ENCODE measurements around the gene ARFRP1.
A peak's percentile ranks its signal among the peaks of the same experiment; 100 is the strongest.
"Not testable (repeated sequence)": the region's sequence is repeated elsewhere in the genome, so short reads cannot be mapped to it uniquely, and the experiment has no call there.

Gene ARFRP1

GRCh38 chr20:63657260-63657936 is 50.4 kb downstream of the ARFRP1 start:
- Histone ChIP-seq H3K9ac (ENCODE audit: low read length in 5 of 5) (peak overlapping the region in 4 of 5 donors; percentile 85 to 91 (median 90)), H3K4me3 (ENCODE audit: low read depth in 1 of 5, low read length in 5 of 5) (peak overlapping the region in 4 of 5 donors; percentile 78 to 86 (median 82)), H3K9me3 (ENCODE audit: control insufficient read depth in 5 of 5, low read length in 5 of 5) (no peaks in the 10 kb centered on the region), H3K36me3 (ENCODE audit: control insufficient read depth in 5 of 5, insufficient read depth in 5 of 5, low read length in 5 of 5) (peaks cover 0 to 21% (median 18%) of the 10 kb centered on the region in 5 donors), H3K27ac (ENCODE audit: low read depth, low read length) (peak overlapping the region; percentile 92), H3K4me1 (ENCODE audit: control insufficient read depth in 5 of 5, insufficient read depth in 5 of 5, low read length in 5 of 5) (peaks cover 6 to 40% (median 34%) of the 10 kb centered on the region in 5 donors), H3K27me3 (ENCODE audit: control insufficient read depth in 5 of 5, insufficient read depth in 4 of 5, low read length in 5 of 5) (peaks cover 0 to 12% (median 2%) of the 10 kb centered on the region in 5 donors)

GRCh38 chr20:63656451-63656850 is 51.3 kb downstream of the ARFRP1 start:
- H3K27ac ChIP-seq (ENCODE audit: low read depth, low read length) = no peak overlapping the region

GRCh38 chr20:63655249-63655648 is 52.5 kb downstream of the ARFRP1 start:
- H3K36me3 ChIP-seq (ENCODE audit: control insufficient read depth in 5 of 5, insufficient read depth in 5 of 5, low read length in 5 of 5) = peaks cover 0 to under 1% (median 0%) of the 10 kb centered on the region in 5 donors
- no peaks in the 10 kb centered on the region for H3K9me3 ChIP-seq (ENCODE audit: control insufficient read depth in 5 of 5, low read length in 5 of 5)
- no peak overlapping the region for H3K9ac ChIP-seq (ENCODE audit: low read length in 5 of 5)
- peaks cover 10 to 19% (median 16%) of the 10 kb centered on the region in 5 donors for H3K27me3 ChIP-seq (ENCODE audit: control insufficient read depth in 5 of 5, insufficient read depth in 4 of 5, low read length in 5 of 5)
- H3K4me1 ChIP-seq (ENCODE audit: control insufficient read depth in 5 of 5, insufficient read depth in 5 of 5, low read length in 5 of 5) = peaks cover 6 to 50% (median 41%) of the 10 kb centered on the region in 5 donors
- H3K27ac ChIP-seq (ENCODE audit: low read depth, low read length) = no peak overlapping the region
- H3K4me3 ChIP-seq (ENCODE audit: low read depth in 1 of 5, low read length in 5 of 5) = no peak overlapping the region

More at GRCh38 chr20:63656451-63656850, 51.3 kb downstream of the ARFRP1 start:
- no peaks in the 10 kb centered on the region for H3K9me3 ChIP-seq (ENCODE audit: control insufficient read depth in 5 of 5, low read length in 5 of 5)
- H3K4me3 ChIP-seq (ENCODE audit: low read depth in 1 of 5, low read length in 5 of 5) = no peak overlapping the region
- no peak overlapping the region for H3K9ac ChIP-seq (ENCODE audit: low read length in 5 of 5)
- peaks cover 0 to 12% (median 9%) of the 10 kb centered on the region in 5 donors for H3K36me3 ChIP-seq (ENCODE audit: control insufficient read depth in 5 of 5, insufficient read depth in 5 of 5, low read length in 5 of 5)
- H3K27me3 ChIP-seq (ENCODE audit: control insufficient read depth in 5 of 5, insufficient read depth in 4 of 5, low read length in 5 of 5) = peaks cover 8 to 15% (median 11%) of the 10 kb centered on the region in 5 donors
- peaks cover 6 to 50% (median 41%) of the 10 kb centered on the region in 5 donors for H3K4me1 ChIP-seq (ENCODE audit: control insufficient read depth in 5 of 5, insufficient read depth in 5 of 5, low read length in 5 of 5)

- Histone ChIP-seq H3K4me3 (ENCODE audit: low read depth in 1 of 5, low read length in 5 of 5) (peak overlapping the region in 2 of 5 donors; percentile 9 to 43), H3K9me3 (ENCODE audit: control insufficient read depth in 5 of 5, low read length in 5 of 5) (no peaks in the 10 kb centered on the region), H3K4me1 (ENCODE audit: control insufficient read depth in 5 of 5, insufficient read depth in 5 of 5, low read length in 5 of 5) (peaks cover 3 to 43% (median 35%) of the 10 kb centered on the region in 5 donors), H3K9ac (ENCODE audit: low read length in 5 of 5) (no peak overlapping the region), H3K36me3 (ENCODE audit: control insufficient read depth in 5 of 5, insufficient read depth in 5 of 5, low read length in 5 of 5) (no peaks in the 10 kb centered on the region), H3K27ac (ENCODE audit: low read depth, low read length) (no peak overlapping the region), H3K27me3 (ENCODE audit: control insufficient read depth in 5 of 5, insufficient read depth in 4 of 5, low read length in 5 of 5) (peaks cover 10 to 19% (median 16%) of the 10 kb centered on the region in 5 donors)
Observed at GRCh38 chr20:63653974-63654668, 53.7 kb downstream of the ARFRP1 start.

- Histone ChIP-seq H3K9ac (ENCODE audit: low read length in 5 of 5) (peak within 1 kb of the TSS in 1 of 5 donors; percentile 35), H3K4me1 (ENCODE audit: control insufficient read depth in 5 of 5, insufficient read depth in 5 of 5, low read length in 5 of 5) (peaks cover 0 to 37% (median 28%) of the 10 kb centered on the region in 5 donors), H3K4me3 (ENCODE audit: low read depth in 1 of 5, low read length in 5 of 5) (peak within 1 kb of the TSS in 4 of 5 donors; percentile 47 to 60 (median 54)), H3K36me3 (ENCODE audit: control insufficient read depth in 5 of 5, insufficient read depth in 5 of 5, low read length in 5 of 5) (no peaks in the 10 kb centered on the region), H3K9me3 (ENCODE audit: control insufficient read depth in 5 of 5, low read length in 5 of 5) (no peaks in the 10 kb centered on the region), H3K27ac (ENCODE audit: low read depth, low read length) (no peak within 1 kb of the TSS), H3K27me3 (ENCODE audit: control insufficient read depth in 5 of 5, insufficient read depth in 4 of 5, low read length in 5 of 5) (peaks cover 10 to 19% (median 16%) of the 10 kb centered on the region in 5 donors)
Observed at GRCh38 chr20:63653041-63653973, 54.5 kb downstream of the ARFRP1 start, which contains the start of gene STMN3. Gene STMN3, minus strand, starts transcription at chr20:63653424. Its CDS starts 79 bp downstream, at chr20:63653345.

- Histone ChIP-seq H3K36me3 (ENCODE audit: control insufficient read depth in 5 of 5, insufficient read depth in 5 of 5, low read length in 5 of 5) (no peaks in the 10 kb centered on the region), H3K9me3 (ENCODE audit: control insufficient read depth in 5 of 5, low read length in 5 of 5) (no peaks in the 10 kb centered on the region), H3K27ac (ENCODE audit: low read depth, low read length) (no peak overlapping the region), H3K4me1 (ENCODE audit: control insufficient read depth in 5 of 5, insufficient read depth in 5 of 5, low read length in 5 of 5) (peaks cover 0 to 30% (median 22%) of the 10 kb centered on the region in 5 donors), H3K4me3 (ENCODE audit: low read depth in 1 of 5, low read length in 5 of 5) (peak overlapping the region in 4 of 5 donors; percentile 47 to 60 (median 54)), H3K9ac (ENCODE audit: low read length in 5 of 5) (no peak overlapping the region), H3K27me3 (ENCODE audit: control insufficient read depth in 5 of 5, insufficient read depth in 4 of 5, low read length in 5 of 5) (peaks cover 10 to 19% (median 16%) of the 10 kb centered on the region in 5 donors)
Observed at GRCh38 chr20:63652192-63652980, 55.4 kb downstream of the ARFRP1 start.

GRCh38 chr20:63651942-63652191 is 55.9 kb downstream of the ARFRP1 start:
- H3K4me3 ChIP-seq (ENCODE audit: low read depth in 1 of 5, low read length in 5 of 5) = peak overlapping the region in 3 of 5 donors; percentile 47 to 60 (median 54)
- peaks cover 10 to 19% (median 16%) of the 10 kb centered on the region in 5 donors for H3K27me3 ChIP-seq (ENCODE audit: control insufficient read depth in 5 of 5, insufficient read depth in 4 of 5, low read length in 5 of 5)
- H3K4me1 ChIP-seq (ENCODE audit: control insufficient read depth in 5 of 5, insufficient read depth in 5 of 5, low read length in 5 of 5) = peaks cover 0 to 26% (median 17%) of the 10 kb centered on the region in 5 donors
- no peaks in the 10 kb centered on the region for H3K9me3 ChIP-seq (ENCODE audit: control insufficient read depth in 5 of 5, low read length in 5 of 5)
- H3K9ac ChIP-seq (ENCODE audit: low read length in 5 of 5) = no peak overlapping the region
- no peaks in the 10 kb centered on the region for H3K36me3 ChIP-seq (ENCODE audit: control insufficient read depth in 5 of 5, insufficient read depth in 5 of 5, low read length in 5 of 5)
- H3K27ac ChIP-seq (ENCODE audit: low read depth, low read length) = no peak overlapping the region

- Histone ChIP-seq H3K27me3 (ENCODE audit: control insufficient read depth in 5 of 5, insufficient read depth in 4 of 5, low read length in 5 of 5) (peaks cover 10 to 19% (median 16%) of the 10 kb centered on the region in 5 donors), H3K4me1 (ENCODE audit: control insufficient read depth in 5 of 5, insufficient read depth in 5 of 5, low read length in 5 of 5) (peaks cover 0 to 26% (median 17%) of the 10 kb centered on the region in 5 donors)
- H3K9ac ChIP-seq (ENCODE audit: low read length in 5 of 5); H3K4me3 ChIP-seq (ENCODE audit: low read depth in 1 of 5, low read length in 5 of 5); H3K27ac ChIP-seq (ENCODE audit: low read depth, low read length); H3K36me3 ChIP-seq (ENCODE audit: control insufficient read depth in 5 of 5, insufficient read depth in 5 of 5, low read length in 5 of 5); H3K9me3 ChIP-seq (ENCODE audit: control insufficient read depth in 5 of 5, low read length in 5 of 5): not testable (repeated sequence)
Observed at GRCh38 chr20:63650486-63650885, 57.3 kb downstream of the ARFRP1 start.
